HL-60 (cell line): ENCODE data around the gene CDC20.
A peak's percentile ranks its signal among the peaks of the same experiment; 100 is the strongest.

Experiments
- DNase-seq, 2 experiments: peaks; one replicate each; pipeline ENCODE4 v3.0.0-alpha.2; 2010 to 2020; ENCODE audit warnings: low read depth in 1 of 2, low spot score in 1 of 2
- H3K27ac ChIP-seq: fragments of 250-450 bp; sonication (Bioruptor Pico); replicated peaks from 2 replicates; pipeline ENCODE4 v1.5.1; 2020; ENCODE audit warnings: mild to moderate bottlenecking, moderate library complexity
- H3K27me3 ChIP-seq: fragments of 250-450 bp; sonication (Bioruptor Pico); 2 replicates; pipeline ENCODE4 v1.5.1; 2021; ENCODE audit warnings: mild to moderate bottlenecking, moderate library complexity; ENCODE audit not compliant: insufficient read depth, poor library complexity, severe bottlenecking
- H3K4me3 ChIP-seq: replicated peaks from 2 replicates; pipeline ENCODE4 v1.5.1; 2011; ENCODE audit warnings: mild to moderate bottlenecking, control low read depth, low read length; ENCODE audit not compliant: insufficient read depth
- CTCF ChIP-seq: IDR thresholded peaks from one replicate; pipeline ENCODE4 v1.5.1; 2011; ENCODE audit warnings: low read length, control low read depth, inconsistent platforms; ENCODE audit not compliant: insufficient read depth
- GABPA ChIP-seq: IDR thresholded peaks from 2 replicates; pipeline ENCODE4 v1.6.1; 2012; ENCODE audit warnings: low read depth
- POLR2AphosphoS5 ChIP-seq: IDR thresholded peaks from 2 replicates; pipeline ENCODE4 v1.6.1; 2012; ENCODE audit warnings: low read depth
- REST ChIP-seq: IDR thresholded peaks from 2 replicates; pipeline ENCODE4 v1.6.1; 2012; ENCODE audit warnings: low read depth; ENCODE audit not compliant: insufficient replicate concordance
- SPI1 ChIP-seq: IDR thresholded peaks from 2 replicates; pipeline ENCODE4 v1.6.1; 2012; ENCODE audit warnings: low read depth, mild to moderate bottlenecking, borderline replicate concordance

CDC20 gene

GRCh38 chr1:43377831-43378230, 19.1 kb downstream of the CDC20 start:
- H3K27ac ChIP-seq = no peak overlapping the region
- H3K27me3 ChIP-seq = no peaks in the 10 kb centered on the region
- no peak overlapping the region for H3K4me3 ChIP-seq
- no peak for DNase-seq
- TF ChIP-seq CTCF (no peak), REST (no peak), SPI1 (no peak), POLR2AphosphoS5 (no peak), GABPA (no peak)

- Histone ChIP-seq H3K27ac (no peak overlapping the region), H3K27me3 (no peaks in the 10 kb centered on the region), H3K4me3 (no peak overlapping the region)
- DNase-seq = no peak
- TF ChIP-seq SPI1 (no peak), CTCF (no peak), GABPA (no peak), REST (no peak), POLR2AphosphoS5 (no peak)
Measured at GRCh38 chr1:43379476-43379875, 20.7 kb downstream of the CDC20 start.

GRCh38 chr1:43381612-43382011, 22.8 kb downstream of the CDC20 start:
- H3K27ac ChIP-seq = peak overlapping the region; percentile 40
- peak; percentile 77 to 79 for DNase-seq
- H3K4me3 ChIP-seq = no peak overlapping the region
- H3K27me3 ChIP-seq = no peaks in the 10 kb centered on the region
- TF ChIP-seq GABPA (no peak), CTCF (no peak), POLR2AphosphoS5 (peak; percentile 52), SPI1 (peak; percentile 71; the same call in 1 of the 2 replicates), REST (no peak)
